HUES48 (cell line): ENCODE data around the gene CRYGA.

Source experiments
- H3K27ac ChIP-seq: one replicate; pipeline ENCODE4 v1.7.0; 2013; ENCODE audit warnings: low read depth, low read length, inconsistent platforms
- H3K27me3 ChIP-seq: 2 replicates; pipeline ENCODE4 v1.6.1; 2013; ENCODE audit warnings: mild to moderate bottlenecking, low read length; ENCODE audit not compliant: control insufficient read depth, insufficient read depth
- H3K36me3 ChIP-seq: 2 replicates; pipeline ENCODE4 v1.6.1; 2013; ENCODE audit warnings: low read length; ENCODE audit not compliant: control insufficient read depth, insufficient read depth
- H3K4me1 ChIP-seq: 2 replicates; pipeline ENCODE4 v1.6.1; 2013; ENCODE audit warnings: mild to moderate bottlenecking, low read length; ENCODE audit not compliant: control insufficient read depth, insufficient read depth
- H3K4me3 ChIP-seq: 2 replicates; pipeline ENCODE4 v1.5.1; 2013; ENCODE audit warnings: mild to moderate bottlenecking, low read depth, low read length
- H3K9ac ChIP-seq: 2 replicates; pipeline ENCODE4 v1.6.1; 2013; ENCODE audit warnings: mild to moderate bottlenecking, low read depth, low read length, moderate library complexity
- H3K9me3 ChIP-seq: 2 replicates; pipeline ENCODE4 v1.6.1; 2013; ENCODE audit warnings: low read length; ENCODE audit not compliant: control insufficient read depth, insufficient read depth

CRYGA gene

DNA sequence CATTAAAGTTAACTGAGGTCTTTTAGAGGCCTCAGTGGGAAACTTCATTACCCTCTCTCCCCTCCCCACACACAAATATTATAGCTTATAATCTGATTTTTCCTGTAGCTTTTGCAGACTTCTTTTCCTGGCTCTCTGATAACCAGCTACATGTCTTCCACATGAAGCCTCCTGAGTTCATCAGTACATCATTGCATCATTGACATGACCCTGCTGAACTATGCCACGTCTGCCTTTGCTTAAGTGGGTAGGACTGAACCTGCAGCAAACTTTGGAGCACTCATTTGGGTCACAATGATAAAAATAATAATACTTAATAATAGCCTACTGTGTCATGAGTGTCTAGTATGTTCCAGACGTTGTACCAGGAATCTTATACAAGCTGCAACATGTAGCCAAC lies 7.0 kb downstream of the CRYGA start:
- no peak overlapping the region for H3K9ac ChIP-seq
- no peaks in the 10 kb centered on the region for H3K27me3 ChIP-seq
- H3K4me1 ChIP-seq = no peaks in the 10 kb centered on the region
- H3K9me3 ChIP-seq = no peaks in the 10 kb centered on the region
- H3K4me3 ChIP-seq = no peak overlapping the region
- H3K36me3 ChIP-seq = no peaks in the 10 kb centered on the region
- no peak overlapping the region for H3K27ac ChIP-seq

DNA sequence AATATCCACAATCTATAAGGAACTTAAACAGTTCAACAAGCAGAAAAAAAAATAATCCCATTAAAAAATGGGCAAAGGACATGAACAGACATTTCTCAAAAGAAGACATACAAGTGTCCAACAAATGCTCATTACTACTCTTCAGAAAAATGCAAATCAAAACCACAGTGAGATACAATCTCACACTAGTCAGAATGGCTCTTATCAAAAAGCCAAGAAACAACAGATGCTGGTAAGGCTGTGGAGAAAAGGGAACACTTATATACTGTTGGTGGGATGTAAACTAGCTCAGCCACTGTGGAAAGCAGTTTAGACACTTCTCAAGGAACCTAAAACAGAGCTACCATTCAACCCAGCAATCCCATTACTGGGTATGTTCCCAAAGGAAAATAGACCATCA lies 10.2 kb downstream of the CRYGA start:
- Histone ChIP-seq H3K27ac (no peak overlapping the region), H3K9me3 (no peaks in the 10 kb centered on the region), H3K36me3 (no peaks in the 10 kb centered on the region), H3K9ac (no peak overlapping the region), H3K4me1 (no peaks in the 10 kb centered on the region), H3K27me3 (no peaks in the 10 kb centered on the region), H3K4me3 (no peak overlapping the region)

DNA sequence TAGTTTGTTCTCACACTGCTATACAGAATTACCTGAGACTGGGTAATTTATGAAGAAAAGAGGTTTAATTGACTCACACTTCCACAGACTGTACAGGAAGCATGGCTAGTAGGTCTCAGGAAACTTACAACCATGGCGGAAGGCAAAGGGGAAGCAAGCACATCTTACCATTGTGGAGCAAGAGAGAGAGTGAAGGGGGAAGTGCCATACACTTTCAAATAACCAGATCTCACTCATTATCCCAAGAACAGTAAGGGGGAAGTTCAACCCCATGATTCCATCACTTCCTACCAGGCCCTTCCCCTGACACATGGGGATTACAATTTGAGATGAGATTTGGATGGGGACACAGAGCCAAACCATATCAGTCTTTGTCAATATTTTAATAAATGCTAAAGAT lies 12.4 kb downstream of the CRYGA start:
- H3K4me3 ChIP-seq = no peak overlapping the region

DNA sequence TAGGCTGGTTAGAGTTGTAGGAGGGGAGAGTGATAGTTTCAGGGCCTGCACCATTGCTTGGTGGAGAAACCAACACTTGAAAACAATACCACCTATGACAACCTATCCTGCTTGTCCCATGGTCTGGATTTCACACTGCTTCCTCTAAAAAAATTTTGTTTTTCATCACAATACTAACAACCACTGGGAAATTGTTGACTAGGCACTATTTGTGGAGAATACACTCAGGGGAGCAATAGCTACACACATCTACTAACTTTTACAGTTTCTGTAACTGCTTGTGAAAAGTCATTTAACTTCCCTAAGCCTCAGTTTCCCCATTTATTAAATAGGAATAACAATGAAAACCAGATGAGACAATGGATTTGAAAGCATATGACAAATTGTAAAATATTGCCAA lies 13.3 kb downstream of the CRYGA start:
- Histone ChIP-seq H3K9me3 (no peaks in the 10 kb centered on the region), H3K9ac (no peak overlapping the region), H3K27me3 (no peaks in the 10 kb centered on the region), H3K36me3 (no peaks in the 10 kb centered on the region), H3K27ac (no peak overlapping the region), H3K4me3 (no peak overlapping the region), H3K4me1 (no peaks in the 10 kb centered on the region)

More for the DNA sequence above, 12.4 kb downstream of the CRYGA start:
- Histone ChIP-seq H3K27me3 (no peaks in the 10 kb centered on the region), H3K36me3 (no peaks in the 10 kb centered on the region), H3K27ac (no peak overlapping the region), H3K9ac (no peak overlapping the region), H3K4me1 (no peaks in the 10 kb centered on the region), H3K9me3 (no peaks in the 10 kb centered on the region)

DNA sequence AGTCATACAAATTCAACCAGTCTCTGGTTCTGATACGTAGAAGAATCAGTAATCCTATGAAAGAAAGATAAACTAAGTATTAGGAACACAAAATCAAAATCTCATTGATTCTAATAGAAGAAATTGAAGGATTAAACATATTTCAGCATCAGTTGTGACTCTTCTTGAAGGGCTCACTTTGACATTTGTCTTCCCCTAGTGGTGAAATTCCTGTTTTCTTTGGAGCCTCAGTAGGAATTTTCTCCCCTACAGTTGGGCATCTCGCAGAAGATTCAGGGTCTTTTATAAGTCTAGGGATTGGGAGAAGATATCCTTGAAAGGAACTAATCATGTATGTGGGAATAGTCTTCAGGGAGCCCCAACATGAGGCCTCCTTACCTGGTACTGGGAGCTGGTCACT lies 14.6 kb downstream of the CRYGA start:
- no peak overlapping the region for H3K9ac ChIP-seq
- no peak overlapping the region for H3K27ac ChIP-seq
- H3K27me3 ChIP-seq = no peaks in the 10 kb centered on the region
- no peaks in the 10 kb centered on the region for H3K9me3 ChIP-seq
- H3K4me3 ChIP-seq = no peak overlapping the region
- no peaks in the 10 kb centered on the region for H3K36me3 ChIP-seq
- H3K4me1 ChIP-seq = no peaks in the 10 kb centered on the region

DNA sequence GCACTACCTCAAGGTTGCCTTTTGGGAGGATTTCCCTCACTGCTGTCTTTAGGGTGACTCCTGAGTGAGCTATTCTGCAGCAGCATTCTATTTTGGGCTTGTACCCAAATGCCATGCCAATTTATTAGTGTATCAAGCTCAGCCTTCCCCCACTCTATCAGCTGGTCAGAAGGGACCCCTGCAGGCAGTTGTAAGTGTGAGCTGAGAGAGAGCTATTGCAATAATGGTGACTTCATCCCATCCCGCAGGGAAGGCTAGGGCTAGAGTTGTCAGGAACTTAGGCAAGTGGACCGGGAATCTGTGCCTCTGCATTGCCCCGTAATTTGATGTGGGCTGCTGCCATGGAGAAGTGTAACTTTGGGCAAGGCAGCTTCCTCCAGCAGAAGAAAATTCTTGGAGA lies 15.6 kb downstream of the CRYGA start:
- Histone ChIP-seq H3K36me3 (no peaks in the 10 kb centered on the region), H3K9ac (no peak overlapping the region), H3K4me3 (no peak overlapping the region), H3K9me3 (no peaks in the 10 kb centered on the region), H3K4me1 (peaks cover 4% of the 10 kb centered on the region; the same call in 1 of the 2 replicates), H3K27me3 (no peaks in the 10 kb centered on the region), H3K27ac (no peak overlapping the region)

DNA sequence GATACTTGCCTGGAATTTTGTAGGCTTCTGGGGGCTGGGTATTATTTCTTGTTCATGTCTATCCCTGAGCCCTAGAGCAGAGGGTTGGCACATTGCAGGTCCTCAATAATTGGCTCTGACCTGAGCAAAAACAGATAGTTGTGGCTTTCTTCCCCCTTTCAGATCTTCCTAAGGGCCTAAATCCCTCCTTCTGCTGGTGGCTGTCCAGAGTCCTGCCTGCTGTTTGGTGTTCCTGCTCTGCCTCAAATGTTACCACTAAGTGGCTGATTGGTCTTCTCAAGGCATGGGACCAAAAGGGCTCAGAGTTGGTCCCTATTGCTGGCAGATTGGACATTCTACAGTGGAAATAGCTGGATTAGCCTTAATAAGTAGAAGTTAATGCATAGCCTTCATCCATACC lies 16.4 kb downstream of the CRYGA start:
- Histone ChIP-seq H3K27ac (no peak overlapping the region), H3K9me3 (no peaks in the 10 kb centered on the region), H3K9ac (no peak overlapping the region), H3K4me3 (no peak overlapping the region), H3K4me1 (peaks cover 11% of the 10 kb centered on the region; the same call in 1 of the 2 replicates), H3K36me3 (no peaks in the 10 kb centered on the region), H3K27me3 (no peaks in the 10 kb centered on the region)

DNA sequence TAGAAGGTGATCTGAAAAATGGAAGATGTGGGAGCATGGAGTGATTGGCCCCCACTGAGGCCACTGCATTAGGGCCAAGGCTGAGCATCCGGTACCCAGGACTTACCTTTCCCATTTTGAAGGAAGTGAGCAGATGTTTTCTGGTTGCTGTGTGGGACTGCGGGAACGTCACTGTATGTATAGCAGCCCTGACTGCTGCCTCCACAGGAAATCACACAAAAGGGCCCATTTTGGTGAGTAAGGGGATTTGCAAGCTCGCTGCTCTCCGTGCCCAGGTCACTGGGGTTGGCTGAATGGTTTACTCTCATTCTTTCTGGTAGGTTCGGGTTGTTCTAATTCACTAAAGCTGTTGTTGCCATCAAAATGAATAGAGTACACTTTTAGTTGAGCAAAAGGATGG lies 17.4 kb downstream of the CRYGA start, which contains the start of gene CRYGB:
Gene CRYGB (minus strand): TSS at position 153 of the 400 bp plus-strand sequence. CDS start 38 bp downstream, at position 115.
- Histone ChIP-seq H3K4me1 (peaks cover 12% of the 10 kb centered on the region; the same call in 1 of the 2 replicates), H3K27ac (no peak within 1 kb of the TSS), H3K9ac (no peak within 1 kb of the TSS), H3K36me3 (no peaks in the 10 kb centered on the region), H3K9me3 (no peaks in the 10 kb centered on the region), H3K4me3 (no peak within 1 kb of the TSS), H3K27me3 (no peaks in the 10 kb centered on the region)

DNA sequence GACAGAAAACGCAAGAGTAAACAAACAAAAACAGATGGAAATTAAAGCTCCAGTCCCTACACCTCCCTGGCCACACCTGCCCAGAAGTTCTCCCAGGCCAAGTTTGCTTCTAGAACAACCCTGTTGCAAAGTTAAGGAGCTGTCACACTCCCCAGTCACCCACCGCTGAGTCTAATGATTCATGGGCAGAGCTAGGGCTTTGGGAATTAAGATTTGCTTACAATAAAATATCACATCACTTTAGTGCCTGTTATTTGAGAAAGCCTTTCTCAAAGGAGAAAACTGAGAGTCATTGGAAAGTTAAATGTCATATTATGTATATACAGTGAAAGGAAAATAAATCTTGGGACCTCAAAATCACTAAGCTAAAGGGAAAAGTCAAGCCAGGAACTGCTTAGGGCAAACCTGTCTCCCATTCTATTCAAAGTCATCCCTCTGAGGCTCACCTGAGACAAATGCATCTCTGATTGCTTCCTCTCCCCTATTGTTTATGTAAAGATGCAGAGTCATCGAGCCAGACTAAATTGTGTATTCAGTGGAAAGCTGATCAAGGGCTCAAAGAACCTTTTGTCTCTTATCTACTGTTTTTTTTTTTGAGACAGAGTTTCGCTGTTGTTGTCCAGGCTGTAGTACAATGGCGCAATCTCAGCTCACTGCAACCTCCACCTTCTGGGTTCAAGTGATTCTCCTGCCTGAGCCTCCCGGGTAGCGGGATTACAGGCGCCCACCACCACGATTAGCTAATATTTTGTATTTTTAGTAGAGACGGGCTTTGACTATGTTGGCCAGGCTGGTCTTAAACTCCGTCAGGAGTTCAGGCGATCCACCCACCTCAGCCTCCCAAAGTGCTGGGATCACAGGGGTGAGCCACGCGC lies 20.2 kb downstream of the CRYGA start:
- no peaks in the 10 kb centered on the region for H3K27me3 ChIP-seq
- H3K4me3 ChIP-seq = no peak overlapping the region
- H3K27ac ChIP-seq = peak overlapping the region; percentile 68
- no peaks in the 10 kb centered on the region for H3K36me3 ChIP-seq
- peaks cover 12% of the 10 kb centered on the region; the same call in 1 of the 2 replicates for H3K4me1 ChIP-seq
- H3K9ac ChIP-seq = peak overlapping the region; percentile 1; the same call in 1 of the 2 replicates
- H3K9me3 ChIP-seq = peaks cover 3% of the 10 kb centered on the region; the same call in 1 of the 2 replicates

DNA sequence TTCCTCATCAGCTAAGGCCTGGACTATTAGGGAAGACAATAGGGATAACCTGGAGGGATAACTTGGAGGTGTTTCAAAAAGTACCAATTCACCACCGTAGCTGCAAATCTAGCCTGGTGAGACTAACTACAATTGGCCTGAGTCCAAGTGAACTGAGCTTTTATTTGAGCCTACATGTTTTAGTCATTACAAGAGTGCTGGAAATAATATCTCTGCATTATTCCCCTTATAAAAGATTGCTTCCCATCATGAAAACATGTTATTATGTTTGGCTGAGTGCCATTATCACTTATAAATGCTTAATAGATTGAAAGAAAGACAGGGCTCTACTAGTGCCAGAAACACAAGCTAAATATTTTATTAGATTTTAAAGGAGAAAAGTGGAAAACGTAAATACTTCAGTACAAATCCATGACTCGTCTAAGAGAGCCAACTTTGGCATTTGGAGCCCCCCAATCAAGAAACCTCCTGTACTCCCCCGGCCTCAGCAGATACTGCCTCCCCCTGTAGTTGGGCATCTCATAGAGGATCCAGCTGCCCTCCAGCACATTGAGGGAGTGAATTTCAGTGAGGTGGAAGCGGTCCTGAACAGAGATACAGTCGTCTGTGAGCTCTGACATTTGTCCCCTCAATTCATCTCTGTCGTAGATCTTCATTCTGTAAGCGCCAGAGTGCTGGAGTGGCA lies 21.0 kb downstream of the CRYGA start:
- H3K27ac ChIP-seq = peak overlapping the region; percentile 68
- peak overlapping the region; percentile 1; the same call in 1 of the 2 replicates for H3K9ac ChIP-seq
- peaks cover 6% of the 10 kb centered on the region; the same call in 1 of the 2 replicates for H3K9me3 ChIP-seq
- no peaks in the 10 kb centered on the region for H3K36me3 ChIP-seq
- H3K27me3 ChIP-seq = no peaks in the 10 kb centered on the region
- H3K4me3 ChIP-seq = no peak overlapping the region
- H3K4me1 ChIP-seq = peaks cover 12% of the 10 kb centered on the region; the same call in 1 of the 2 replicates

DNA sequence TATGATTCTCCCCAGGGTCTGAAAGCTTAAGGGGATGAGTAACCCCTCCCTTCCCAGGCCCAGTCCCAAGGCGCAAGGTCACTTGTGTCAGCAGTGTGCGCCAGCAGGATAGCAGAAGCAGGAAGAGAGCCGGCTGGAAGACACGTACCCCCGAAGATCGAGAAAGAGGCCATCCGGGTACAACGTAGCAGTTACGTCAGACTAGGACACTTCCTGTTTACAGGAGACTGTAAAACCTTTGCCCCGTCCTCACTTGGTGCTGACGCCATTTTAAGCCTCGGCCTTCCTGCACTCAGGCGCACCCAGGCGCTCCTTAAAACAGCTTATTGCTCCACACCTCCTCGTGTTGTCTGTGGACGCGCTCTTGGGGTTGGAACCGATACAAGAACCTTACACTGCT lies 23.9 kb downstream of the CRYGA start:
- Histone ChIP-seq H3K9ac (no peak overlapping the region), H3K4me3 (no peak overlapping the region), H3K9me3 (peaks cover 6% of the 10 kb centered on the region; the same call in 1 of the 2 replicates), H3K4me1 (peaks cover 12% of the 10 kb centered on the region; the same call in 1 of the 2 replicates), H3K27ac (no peak overlapping the region), H3K36me3 (no peaks in the 10 kb centered on the region), H3K27me3 (no peaks in the 10 kb centered on the region)
